C1 segment of cervical spinal cord (tissue), 14 donors: ENCODE results near the gene PYGO1.
A peak's percentile ranks its signal among the peaks of the same experiment; 100 is the strongest.
"Not testable (repeated sequence)": the region's sequence is repeated elsewhere in the genome, so short reads cannot be mapped to it uniquely, and the experiment has no call there.

Source experiments
- DNase-seq, 14 donors: peaks; one replicate each; lab custom pipeline; 2025; lab: John Stamatoyannopoulos, UW

The PYGO1 gene

DNA sequence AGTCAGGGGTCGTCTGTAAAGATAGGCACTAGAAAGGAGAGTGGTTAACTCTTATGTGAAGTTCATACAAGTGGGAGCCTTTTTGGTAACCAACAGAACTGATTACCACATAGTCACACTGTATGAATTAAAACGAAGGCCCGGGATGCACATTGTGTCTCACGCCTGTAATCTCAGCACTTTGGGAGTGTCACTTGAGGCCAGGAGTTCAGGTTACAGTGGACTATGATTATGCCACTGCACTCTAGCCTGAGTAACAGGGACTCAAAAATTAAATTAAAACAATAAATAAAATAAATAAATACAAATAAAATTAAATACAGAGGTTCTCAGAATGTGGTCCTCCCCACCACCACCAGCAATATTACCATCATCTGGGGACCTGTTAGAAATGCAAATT lies 80.6 kb downstream of the PYGO1 start:
- DNase-seq = no peak

DNA sequence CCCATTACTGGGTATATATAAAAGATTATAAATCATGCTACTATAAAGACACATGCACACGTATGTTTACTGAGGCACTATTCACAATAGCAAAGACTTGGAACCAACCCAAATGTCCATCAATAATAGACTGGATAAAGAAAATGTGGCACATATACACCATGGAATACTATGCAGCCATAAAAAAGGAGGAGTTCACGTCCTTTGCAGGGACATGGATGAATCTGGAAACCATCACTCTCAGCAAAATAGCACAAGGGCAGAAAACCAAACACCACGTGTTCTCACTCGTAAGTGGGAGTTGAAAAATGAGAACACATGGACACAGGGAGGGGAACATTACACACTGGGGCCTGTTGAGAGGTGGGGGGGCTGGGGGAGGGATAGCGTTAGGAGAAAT lies 82.7 kb downstream of the PYGO1 start:
- DNase-seq = not testable (repeated sequence)

DNA sequence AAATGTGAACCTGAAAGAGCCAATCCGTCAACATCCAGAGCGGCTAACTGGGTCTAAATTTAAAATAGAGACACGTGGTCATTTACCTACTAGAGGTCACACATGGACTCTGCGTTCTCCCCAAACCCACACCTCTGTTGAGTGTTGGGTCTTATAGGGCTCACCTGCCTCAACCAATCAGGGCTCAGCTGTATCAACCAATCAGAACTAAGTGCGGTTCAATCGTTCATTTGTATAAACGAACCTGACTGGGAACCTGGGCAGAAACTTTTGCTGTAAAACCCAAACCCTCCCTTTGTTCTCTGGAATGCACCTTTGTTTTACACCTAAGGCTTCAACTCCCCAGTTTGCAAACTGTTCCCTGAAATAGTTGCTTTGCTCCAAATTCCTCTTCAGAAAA lies 89.0 kb downstream of the PYGO1 start:
- DNase-seq = no peak

DNA sequence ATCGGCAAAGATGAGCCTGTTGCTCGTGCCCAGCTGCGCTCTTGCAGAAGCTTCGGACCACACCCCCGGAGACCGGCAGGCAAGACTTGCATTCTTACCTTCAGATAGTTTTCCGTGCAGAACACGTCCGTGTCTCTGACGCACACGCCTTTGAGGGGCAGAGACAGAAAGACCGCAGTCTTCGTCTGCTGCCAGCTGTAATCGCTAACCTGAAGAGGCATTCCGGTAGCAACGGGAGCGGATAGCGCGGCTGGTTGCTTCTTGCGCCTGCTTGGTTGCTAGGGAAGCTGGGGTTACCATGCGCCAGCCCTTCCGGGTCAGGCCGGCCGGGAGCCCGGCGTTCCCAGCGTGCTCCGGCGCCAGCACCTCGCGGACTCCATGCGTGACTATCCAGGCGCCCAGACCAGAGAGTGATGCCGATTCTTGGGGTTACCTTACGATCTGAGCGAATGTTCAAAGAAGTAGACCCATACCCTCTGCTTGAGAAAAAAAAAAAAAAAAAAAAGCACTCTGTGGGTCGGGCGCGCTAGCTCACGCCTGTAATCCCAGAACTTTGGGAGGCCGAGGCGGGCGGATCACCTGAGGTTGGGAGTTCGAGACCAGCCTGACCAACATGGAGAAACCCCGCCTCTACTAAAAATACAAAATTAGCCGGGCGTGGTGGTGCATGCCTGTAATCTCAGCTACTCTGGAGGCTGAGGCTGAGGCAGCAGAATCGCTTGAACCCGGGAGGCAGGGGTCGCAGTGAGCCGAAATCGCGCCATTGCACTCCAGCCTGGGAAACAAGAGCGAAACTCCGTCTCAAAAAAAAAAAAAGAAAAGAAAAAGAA lies 89.8 kb downstream of the PYGO1 start:
- peak in 13 of 14 donors; percentile 16 to 77 (median 61) for DNase-seq

DNA sequence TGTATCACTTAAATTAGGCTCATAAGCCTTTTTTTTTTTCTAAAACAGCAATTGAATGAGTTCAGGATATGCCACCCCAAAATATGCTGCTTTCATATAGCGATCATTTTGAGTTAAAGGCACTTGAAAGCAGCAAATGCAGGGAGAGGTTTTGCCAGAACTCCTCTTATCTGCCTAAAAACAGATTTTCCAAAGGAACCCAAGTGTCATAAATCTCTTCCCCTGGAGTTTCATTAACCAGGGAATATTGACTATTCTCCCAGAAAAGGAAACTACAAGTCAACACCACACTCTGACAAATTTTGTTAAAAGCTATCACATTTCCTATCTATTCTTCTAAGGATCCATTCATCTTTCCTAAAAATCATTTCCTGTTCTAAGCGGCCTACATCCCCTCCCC lies 91.4 kb downstream of the PYGO1 start:
- DNase-seq = no peak

DNA sequence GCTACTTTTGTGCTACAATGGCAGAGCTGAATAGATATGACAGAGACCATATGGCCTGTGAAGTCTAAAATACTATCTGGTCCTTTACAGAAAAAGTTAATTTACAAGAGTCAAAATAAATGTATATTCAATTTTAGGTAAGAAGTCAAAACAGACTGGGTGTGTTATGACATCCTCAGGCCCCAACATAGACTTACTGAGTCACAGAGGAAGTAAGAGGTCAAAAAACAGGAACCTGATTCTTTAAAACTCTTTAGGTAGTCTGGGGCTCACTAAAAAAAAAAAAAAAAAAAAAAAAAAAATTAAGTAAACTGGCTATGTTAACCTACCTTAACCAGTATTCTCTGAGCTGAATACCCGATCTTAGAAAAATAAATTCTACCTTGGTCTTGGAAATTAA lies 93.2 kb downstream of the PYGO1 start:
- DNase-seq = no peak

DNA sequence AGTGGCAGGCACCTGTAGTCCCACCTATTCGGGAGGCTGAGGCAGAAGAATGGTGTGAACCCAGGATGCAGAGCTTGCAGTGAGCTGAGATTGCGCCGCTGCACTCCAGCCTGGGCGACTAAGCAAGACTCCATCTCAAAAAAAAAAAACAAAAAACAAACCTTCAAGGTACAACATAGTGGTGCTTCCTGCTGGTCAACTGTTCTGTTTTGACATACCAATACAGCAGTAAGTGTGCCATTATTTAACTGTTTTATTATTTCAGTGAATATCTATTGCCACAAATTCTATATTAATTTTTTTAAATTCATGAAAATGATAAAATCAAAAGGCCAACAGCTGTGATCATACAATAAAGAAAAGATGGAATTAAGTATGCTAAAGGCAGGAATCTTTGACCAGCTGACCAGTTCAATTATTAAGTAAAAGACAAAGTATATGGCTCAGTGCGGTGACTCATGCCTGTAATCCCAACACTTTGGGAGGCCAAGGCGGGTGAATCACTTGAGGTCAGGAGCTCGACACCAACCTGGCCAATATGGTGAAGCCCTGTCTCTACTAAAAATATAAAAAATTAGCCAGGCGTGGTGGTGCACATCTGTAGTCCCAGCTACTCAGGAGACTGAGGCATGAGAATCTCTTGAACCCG lies 99.1 kb downstream of the PYGO1 start:
- DNase-seq = not testable (repeated sequence)
